GM15510 (cell line): Measurements from ENCODE around the gene COQ8A.

Experiments
- POLR2A ChIP-seq: IDR thresholded peaks from 3 replicates; pipeline ENCODE4 v1.6.1; 2011; ENCODE audit warnings: borderline replicate concordance; ENCODE audit not compliant: insufficient read length; ENCODE audit errors: extremely low read depth

The COQ8A gene

GRCh38 chr1:226957714-226958113 lies 17.6 kb downstream of the COQ8A start:
- TF ChIP-seq POLR2A = no peak

DNA sequence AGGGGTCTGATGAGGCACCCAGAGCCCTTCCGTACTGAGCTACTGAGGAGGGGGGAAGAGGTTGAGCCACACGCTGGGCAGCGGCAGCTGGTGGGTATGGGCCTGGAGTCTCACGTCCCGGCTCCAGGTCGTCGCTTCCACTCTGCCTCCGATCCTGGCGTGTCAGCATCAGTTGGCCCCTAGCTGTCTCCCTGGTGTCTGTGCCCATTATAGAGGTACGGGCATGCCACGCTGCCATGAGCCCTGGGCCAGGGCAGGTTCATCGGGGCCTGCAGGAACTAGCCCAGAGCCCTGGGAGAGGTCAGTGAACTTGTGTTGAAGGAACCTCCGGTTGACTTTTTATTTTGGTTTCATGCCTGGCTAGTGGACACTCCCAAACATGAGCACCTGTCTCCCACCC lies 18.2 kb downstream of the COQ8A start:
- TF ChIP-seq POLR2A = no peak

GRCh38 chr1:226960256-226960655 lies 20.2 kb downstream of the COQ8A start:
- no peak for TF ChIP-seq POLR2A

GRCh38 chr1:226960944-226961765 lies 21.1 kb downstream of the COQ8A start:
- no peak for TF ChIP-seq POLR2A

GRCh38 chr1:226962421-226963391 lies 22.6 kb downstream of the COQ8A start:
- no peak for TF ChIP-seq POLR2A

DNA sequence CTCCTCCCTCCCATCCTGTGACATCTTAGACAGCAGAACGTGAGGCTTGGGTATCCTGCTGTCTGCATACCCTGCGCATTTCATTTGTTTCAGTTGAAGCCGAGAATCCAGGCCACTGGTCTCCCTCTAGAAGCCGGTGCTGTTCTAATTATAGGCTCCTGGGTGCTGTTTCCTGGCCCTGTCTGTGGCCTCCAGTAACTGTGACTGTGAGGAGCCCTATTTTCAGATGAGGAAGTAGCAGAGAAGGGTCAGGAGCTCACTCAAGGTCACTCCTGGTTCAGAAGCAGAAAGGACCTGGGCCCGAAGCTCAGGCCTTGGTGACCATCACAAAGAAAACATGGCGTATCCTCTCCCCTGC lies 24.0 kb downstream of the COQ8A start:
- TF ChIP-seq POLR2A = no peak

- TF ChIP-seq POLR2A = no peak
Measured at GRCh38 chr1:226964611-226965486, 24.8 kb downstream of the COQ8A start.

- TF ChIP-seq POLR2A = no peak
Measured at GRCh38 chr1:226965581-226966440, 25.7 kb downstream of the COQ8A start.

DNA sequence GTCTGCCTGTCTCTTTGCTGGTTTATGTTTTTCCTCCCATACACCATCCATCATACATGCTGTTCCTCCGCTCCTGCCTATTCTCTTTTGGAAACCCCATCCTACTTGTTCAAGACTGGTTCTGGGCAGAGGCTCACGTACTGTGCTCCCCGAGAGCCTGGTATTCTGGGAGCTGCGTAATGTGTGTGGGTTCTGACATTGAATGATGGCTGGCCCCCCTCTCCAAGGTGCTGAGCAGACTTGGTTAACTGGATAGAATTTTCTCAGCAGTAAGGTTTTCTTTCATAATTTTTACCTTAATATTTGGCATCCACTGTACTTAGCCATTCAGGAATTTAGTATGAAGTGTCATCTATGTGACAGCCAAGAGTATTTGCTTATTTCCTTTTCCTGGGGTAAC lies 26.6 kb downstream of the COQ8A start:
- no peak for TF ChIP-seq POLR2A

DNA sequence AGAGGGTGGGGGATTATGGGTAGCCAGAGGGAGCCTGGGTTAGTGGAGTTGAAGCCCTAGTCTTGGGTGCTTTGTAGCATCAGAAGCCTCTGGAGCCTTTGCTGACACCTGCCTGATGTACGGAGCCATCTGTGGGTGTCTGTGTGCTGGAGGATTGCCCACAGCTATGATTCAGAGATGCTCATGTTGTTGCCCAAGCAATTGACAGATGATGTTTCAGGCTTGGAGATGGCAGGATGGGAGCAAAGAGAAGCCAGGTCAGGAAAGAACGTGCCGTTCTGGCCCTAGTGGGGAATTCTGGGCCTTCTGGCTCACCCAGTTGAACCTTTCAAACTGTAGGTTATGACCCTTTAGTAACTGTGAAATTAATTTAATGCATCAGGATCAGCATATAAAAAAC lies 27.6 kb downstream of the COQ8A start:
- no peak for TF ChIP-seq POLR2A

DNA sequence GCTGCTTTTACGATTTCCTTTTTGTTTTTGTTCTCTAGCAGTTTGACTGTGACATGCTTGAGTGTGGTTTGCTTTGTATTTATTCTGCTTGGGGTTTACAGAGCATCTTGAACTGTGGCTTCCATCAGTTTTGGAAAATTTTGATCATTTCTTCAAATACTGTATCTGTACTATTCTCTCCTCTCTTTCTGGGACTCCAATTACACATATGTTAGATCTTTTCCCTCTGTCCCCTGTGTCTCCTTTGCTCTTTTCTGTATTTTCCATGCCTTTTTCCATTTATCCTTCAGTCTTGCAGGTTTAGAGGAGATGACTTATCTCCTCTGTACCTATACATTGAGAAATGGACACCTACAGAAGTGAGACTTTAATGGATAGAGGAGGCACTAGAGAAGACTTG lies 31.7 kb downstream of the COQ8A start:
- no peak for TF ChIP-seq POLR2A

- no peak for TF ChIP-seq POLR2A
Measured at GRCh38 chr1:226972931-226973330, 32.8 kb downstream of the COQ8A start.

GRCh38 chr1:226973371-226973897 lies 33.3 kb downstream of the COQ8A start:
- TF ChIP-seq POLR2A = no peak
